ENCODE data around the gene EPS15.
"Not testable (repeated sequence)": the region's sequence is repeated elsewhere in the genome, so short reads cannot be mapped to it uniquely, and the experiment has no call there.

Gene EPS15

GRCh38 chr1:51519048-51519864 lies at the start of gene EPS15:
Gene EPS15, minus strand, starts transcription at chr1:51519266. Its CDS starts 35 bp downstream, at chr1:51519231.
- DNase-seq, result peak; percentile 83

DNA sequence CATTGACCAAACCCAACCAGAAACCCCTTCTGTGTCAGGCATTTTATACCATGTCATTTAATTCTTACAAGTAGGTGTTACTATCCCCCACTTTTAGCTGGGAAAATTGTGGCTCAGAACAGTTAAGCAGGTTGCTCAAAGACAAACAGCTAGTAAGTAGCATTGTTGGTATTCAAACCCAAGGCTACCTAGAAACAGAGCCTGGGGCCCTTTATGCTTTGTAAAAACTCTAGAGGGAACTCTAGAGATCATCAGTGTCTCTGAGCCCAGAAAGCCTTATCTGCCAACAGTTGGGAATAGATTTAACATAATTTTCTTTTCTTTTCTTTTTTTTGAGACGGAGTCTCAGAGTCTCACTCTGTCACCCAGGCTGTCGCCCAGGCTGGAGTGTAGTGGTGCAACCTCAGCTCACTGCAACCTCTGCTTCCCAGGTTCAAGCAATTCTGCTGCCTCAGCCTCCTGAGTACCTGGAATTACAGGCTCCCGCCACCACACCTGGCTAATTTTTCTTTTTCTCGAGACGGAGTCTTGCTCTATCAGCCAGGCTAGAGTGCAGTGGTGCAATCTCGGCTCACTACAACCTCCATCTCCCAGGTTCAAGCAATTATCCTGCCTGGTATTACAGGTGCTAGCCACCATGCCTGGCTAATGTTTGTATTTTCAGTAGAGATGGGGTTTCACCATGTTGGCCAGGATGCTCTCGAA lies 49.3 kb upstream of the EPS15 start:
- no peak for DNase-seq

DNA sequence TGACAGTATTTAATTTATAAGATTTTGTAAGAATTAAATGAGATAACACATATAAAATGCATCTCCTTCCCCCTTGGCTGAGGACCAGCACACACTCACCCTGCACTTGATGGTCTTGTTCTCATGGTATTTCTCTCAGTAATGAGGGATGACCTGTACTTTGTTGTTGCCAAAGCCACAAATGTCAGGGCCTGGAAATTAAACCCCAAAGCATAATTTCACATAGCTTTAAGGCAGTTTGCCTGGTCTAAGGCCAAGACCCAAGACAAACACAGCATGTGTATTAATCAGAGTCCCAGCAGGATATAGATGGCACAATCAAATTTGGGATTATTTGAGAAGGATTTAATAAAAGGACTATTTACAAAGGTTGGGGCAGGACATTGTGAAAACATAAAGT lies 48.6 kb upstream of the EPS15 start:
- DNase-seq, result peak; percentile 23

DNA sequence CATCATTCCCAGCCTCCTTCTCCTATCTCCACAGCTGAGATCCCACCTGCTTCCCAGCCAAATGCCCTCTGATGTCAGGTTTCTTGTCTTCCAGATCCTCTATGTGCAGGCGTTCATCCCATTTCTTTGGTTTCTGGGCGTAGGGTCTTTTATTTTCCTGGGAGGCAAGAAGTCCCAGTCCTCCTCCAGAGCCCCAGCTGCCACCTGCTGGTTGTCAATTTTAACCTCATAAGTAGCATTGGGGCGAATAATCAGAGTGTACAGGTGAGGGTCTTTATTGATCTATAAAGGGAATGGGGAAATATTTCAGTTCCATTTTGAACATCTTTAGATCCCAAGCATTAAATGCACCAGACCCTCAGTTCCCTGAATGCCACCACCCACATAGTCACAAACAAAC lies 47.2 kb upstream of the EPS15 start:
- DNase-seq, result no peak

- no peak for DNase-seq
Observed at GRCh38 chr1:51565009-51565408, 45.9 kb upstream of the EPS15 start.

- no peak for DNase-seq
Observed at GRCh38 chr1:51564124-51564523, 45.1 kb upstream of the EPS15 start.

DNA sequence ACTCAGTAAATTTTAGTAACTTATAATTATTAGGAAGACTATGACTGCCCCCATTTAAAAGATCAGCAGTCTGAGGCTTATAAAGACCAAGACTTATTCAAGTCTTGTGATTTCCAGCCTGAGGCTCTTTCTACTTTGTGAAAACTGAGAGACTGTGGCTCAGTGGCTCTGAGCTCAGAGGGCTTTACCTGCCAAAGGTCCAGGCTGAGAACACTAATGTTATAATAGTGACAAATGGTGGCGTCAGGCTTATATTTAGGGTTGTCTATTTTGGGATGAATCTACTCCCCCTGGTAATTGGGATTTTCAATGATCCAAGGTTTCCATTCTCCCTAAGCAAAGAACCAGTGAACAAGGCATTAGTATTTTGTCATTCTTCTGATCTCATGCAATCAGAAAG lies 42.6 kb upstream of the EPS15 start:
- no peak for DNase-seq

DNA sequence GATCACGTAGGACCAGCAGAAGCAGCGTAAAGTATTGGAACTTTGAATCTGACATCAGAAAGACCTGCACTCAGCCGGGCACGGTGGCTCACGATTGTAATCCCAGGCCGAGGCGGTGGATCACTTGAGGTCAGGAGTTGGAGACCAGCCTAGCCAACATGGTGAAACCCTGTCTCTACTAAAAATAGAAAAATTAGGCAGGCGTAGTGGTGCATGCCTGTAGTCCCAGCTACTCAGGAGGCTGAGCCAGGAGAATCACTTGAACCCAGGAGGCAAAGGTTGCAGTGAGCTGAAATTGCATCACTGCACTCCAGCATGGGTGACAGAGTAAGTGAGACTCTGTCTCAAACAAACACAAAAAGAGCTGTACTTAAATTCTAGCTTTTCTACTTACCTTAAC lies 41.8 kb upstream of the EPS15 start:
- DNase-seq, result not testable (repeated sequence)

GRCh38 chr1:51560034-51560433 lies 41.0 kb upstream of the EPS15 start:
- DNase-seq, result no peak

DNA sequence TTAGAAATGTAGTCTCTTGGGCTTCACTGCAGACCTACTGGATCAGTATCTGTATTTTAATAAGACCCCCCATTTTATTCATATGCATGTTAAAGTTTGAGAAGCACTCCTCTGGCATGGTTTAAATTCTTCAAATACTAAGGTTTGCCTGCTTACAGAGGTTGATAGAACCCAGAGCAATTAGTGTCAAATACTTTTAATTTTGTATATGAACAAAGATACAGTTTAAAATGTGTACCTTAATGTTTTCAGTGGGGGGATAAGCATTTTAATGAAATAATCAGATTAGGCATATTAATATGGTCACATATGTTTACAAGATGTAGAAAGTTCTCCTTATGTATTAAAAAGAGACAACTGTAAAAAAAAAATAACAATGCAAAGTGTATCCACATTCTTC lies 40.4 kb upstream of the EPS15 start:
- DNase-seq, result no peak

GRCh38 chr1:51559064-51559500 lies 40.0 kb upstream of the EPS15 start:
- no peak for DNase-seq

GRCh38 chr1:51558375-51558924 lies 39.4 kb upstream of the EPS15 start:
- DNase-seq, result no peak

- DNase-seq, result no peak
Observed at GRCh38 chr1:51557168-51557567, 38.1 kb upstream of the EPS15 start.

GRCh38 chr1:51555866-51556619 lies 37.0 kb upstream of the EPS15 start:
- no peak for DNase-seq

- DNase-seq, result no peak
Observed at GRCh38 chr1:51553911-51554310, 34.8 kb upstream of the EPS15 start.

DNA sequence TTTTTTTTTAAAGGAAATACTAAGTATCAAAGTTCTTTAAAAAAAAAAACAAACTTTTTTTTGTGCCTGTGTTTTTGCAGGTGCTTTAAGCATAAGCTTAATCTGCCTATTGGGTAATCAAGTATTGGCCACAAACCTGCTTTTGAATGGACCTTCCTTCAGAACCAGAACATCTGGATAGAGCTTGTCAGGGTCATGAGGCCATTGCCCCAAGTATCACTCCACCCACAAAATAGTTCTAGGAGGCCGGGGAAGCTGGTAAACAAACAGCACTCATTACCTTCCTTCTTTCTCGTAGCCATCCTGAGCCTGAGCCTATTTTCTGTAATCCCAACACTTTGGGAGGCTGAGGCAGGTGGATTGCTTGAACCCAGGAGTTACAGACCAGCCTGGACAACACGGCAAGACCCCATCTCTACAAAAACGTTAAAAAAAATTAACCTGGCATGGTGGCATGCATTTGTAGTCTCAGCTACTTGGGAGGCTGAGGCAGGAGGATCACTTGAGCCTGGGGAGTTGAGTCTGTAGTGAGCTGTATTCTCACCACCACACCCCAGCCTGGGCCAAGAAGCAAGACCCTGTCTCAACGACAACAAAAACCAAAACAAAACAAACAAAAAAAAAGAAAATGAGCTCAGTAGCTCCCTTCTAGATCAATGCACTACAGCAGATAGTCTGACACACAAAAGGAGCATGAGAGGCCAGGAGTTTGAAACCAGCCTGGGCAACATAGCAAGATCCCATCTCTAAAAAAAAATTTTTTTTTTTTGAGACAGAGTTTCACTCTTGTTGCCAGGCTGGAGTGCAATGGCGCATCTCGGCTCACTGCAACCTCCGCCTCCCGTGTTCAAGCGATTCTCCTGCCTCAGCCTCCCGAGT lies 34.1 kb upstream of the EPS15 start:
- no peak for DNase-seq

DNA sequence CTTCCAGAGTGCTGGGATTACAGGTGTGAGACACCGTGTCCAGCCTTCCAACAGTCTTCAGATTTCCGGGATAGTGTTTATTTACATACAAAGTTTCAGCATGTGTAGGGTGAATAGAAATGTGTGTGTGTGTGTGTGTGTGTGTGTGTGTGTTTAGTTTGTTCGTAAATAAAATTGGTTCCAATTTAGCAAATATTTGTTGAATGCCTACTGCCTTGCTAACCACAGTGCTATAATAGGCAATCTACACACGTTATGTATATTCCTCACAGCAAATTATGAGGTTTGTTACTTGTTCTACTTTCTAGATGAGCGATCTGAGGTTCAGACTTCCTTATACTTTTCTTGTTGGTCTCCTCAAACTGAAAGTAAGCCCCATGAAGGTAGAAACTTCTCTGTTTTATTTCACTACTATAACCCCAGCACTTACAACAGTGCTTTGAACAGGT lies 32.8 kb upstream of the EPS15 start:
- no peak for DNase-seq

DNA sequence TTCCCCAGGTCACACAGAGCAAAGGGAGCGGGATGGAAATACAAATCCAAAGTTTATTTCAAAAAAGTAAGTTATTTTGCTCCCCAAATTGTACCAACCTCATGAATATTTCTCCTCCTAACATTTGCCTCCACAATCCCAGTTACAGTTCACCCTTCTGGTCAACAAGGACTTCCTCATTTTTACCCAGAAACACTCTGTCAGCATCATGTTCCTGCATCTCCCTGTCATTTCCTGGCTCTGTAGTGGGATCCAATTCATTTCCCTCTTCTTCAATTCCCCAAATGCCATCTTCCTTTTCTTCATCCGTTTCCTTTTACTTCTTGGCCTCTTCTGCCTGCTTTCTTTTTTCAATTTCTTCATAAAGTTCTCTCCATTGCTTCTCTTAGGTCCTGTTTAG lies 32.0 kb upstream of the EPS15 start:
- no peak for DNase-seq

DNA sequence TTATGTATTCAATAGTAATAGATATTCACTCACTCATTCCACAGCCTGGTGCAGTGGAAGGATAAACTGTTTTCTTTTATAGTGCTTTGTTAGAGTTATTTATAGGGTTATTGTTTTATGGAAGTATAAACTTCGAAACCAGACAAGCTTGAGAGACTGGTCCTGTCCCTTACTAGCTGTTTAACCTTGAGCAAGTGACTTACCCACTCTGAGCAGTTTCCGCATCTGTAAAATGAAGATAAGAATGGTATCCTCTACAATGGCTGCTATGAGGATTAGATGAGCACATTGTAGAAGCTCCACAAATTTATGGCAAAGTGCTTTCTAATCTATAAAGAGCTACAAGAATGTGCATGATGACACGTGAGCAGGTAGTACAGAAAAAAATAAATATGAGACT lies 30.8 kb upstream of the EPS15 start:
- DNase-seq, result no peak

GRCh38 chr1:51549016-51549619 lies 30.1 kb upstream of the EPS15 start:
- no peak for DNase-seq

DNA sequence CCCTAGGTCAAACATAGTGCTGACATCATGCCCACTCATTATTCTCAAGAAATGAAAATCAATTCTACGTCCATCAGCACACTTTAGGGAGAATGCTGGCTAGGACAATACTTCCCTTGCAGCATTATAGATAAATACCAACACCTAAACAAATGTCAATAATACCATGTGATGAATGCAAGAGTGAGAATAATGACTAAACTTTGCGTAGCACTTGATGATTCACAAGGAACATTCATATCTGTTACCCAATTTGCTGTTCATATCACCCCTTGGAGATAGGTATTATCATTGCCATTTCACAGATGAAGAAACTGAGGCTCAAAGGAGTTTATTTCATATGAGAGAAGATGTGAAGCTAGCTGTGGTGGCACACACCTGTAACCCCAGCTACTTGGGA lies 24.8 kb upstream of the EPS15 start:
- no peak for DNase-seq
